HEK293 (cell line): ENCODE measurements around the gene BECN2.

Experiments
- CTCF ChIA-PET: fragments of 350-600 bp; formaldehyde crosslinking; extraction: SDS; loops from one replicate; lab custom pipeline; 2021; ENCODE audit warnings: antibody characterized with exemption; lab: Yijun Ruan, JAX
- POLR2A ChIA-PET: fragments of 300-600 bp; formaldehyde crosslinking; extraction: SDS; loops from one replicate; lab custom pipeline; 2020; ENCODE audit warnings: antibody characterized with exemption, inconsistent platforms; lab: Yijun Ruan, JAX
- H3K27ac ChIP-seq: fragments of 200-500 bp; sonication (Bioruptor generic); 2 replicates; pipeline ENCODE4 v1.5.1; 2014; ENCODE audit warnings: low read depth, low read length, control low read depth, inconsistent platforms; ENCODE audit errors: extremely low read depth
- H3K36me3 ChIP-seq, 2 experiments: fragments of 200-500 bp in 1 of 2; sonication (Bioruptor generic) in 1 of 2; 1 replicate in 1 of 2; 2 replicates in 1 of 2; pipeline ENCODE4 v1.5.1; 2014 to 2017; ENCODE audit warnings: inconsistent platforms in 2 of 2, low read length in 2 of 2; ENCODE audit not compliant: control insufficient read depth in 2 of 2, insufficient read depth in 1 of 2
- H3K4me1 ChIP-seq: fragments of 200-500 bp; sonication (Bioruptor generic); 2 replicates; pipeline ENCODE4 v1.5.1; 2014; ENCODE audit warnings: mild to moderate bottlenecking, low read length, inconsistent platforms; ENCODE audit not compliant: control insufficient read depth, insufficient read depth
- H3K4me3 ChIP-seq: 2 replicates; pipeline ENCODE4 v1.5.1; 2011; ENCODE audit warnings: low read depth, mild to moderate bottlenecking, control low read depth, low read length, moderate library complexity
- H3K9me3 ChIP-seq: fragments of 200-500 bp; sonication (Bioruptor generic); 2 replicates; pipeline ENCODE4 v1.5.1; 2014; ENCODE audit warnings: low read depth, low read length, inconsistent platforms; ENCODE audit not compliant: control insufficient read depth, insufficient read depth
- KLF1 ChIP-seq: fragments of 450-650 bp; formaldehyde crosslinking; IDR thresholded peaks from 2 replicates; pipeline ENCODE4 v1.5.1; 2016; ENCODE audit warnings: missing biosample characterization, missing genetic modification characterization
- PATZ1 ChIP-seq: fragments of 450-650 bp; formaldehyde crosslinking; IDR thresholded peaks from 2 replicates; pipeline ENCODE4 v1.5.1; 2016; ENCODE audit warnings: missing biosample characterization, missing genetic modification characterization
- PRDM10 ChIP-seq: fragments of 450-650 bp; formaldehyde crosslinking; IDR thresholded peaks from 2 replicates; pipeline ENCODE4 v1.5.1; 2016; ENCODE audit warnings: missing biosample characterization, missing genetic modification characterization
- YY2 ChIP-seq: fragments of 450-650 bp; formaldehyde crosslinking; IDR thresholded peaks from 2 replicates; pipeline ENCODE4 v1.5.1; 2016; ENCODE audit warnings: missing biosample characterization, missing genetic modification characterization
- ZBTB44 ChIP-seq: fragments of 450-650 bp; IDR thresholded peaks from 2 replicates; pipeline ENCODE4 v1.5.1; 2018; ENCODE audit warnings: missing biosample characterization, mild to moderate bottlenecking, missing genetic modification characterization
- ZBTB8A ChIP-seq: fragments of 450-650 bp; formaldehyde crosslinking; IDR thresholded peaks from 2 replicates; pipeline ENCODE4 v1.5.1; 2016; ENCODE audit warnings: missing biosample characterization, missing genetic modification characterization
- ZFHX2 ChIP-seq: fragments of 450-650 bp; formaldehyde crosslinking; conservative IDR thresholded peaks from 2 replicates; pipeline ENCODE4 v1.5.1; 2016; ENCODE audit warnings: missing biosample characterization, missing genetic modification characterization
- ZNF184 ChIP-seq: fragments of 450-650 bp; IDR thresholded peaks from 2 replicates; pipeline ENCODE4 v1.5.1; 2018; ENCODE audit warnings: missing biosample characterization, mild to moderate bottlenecking, missing genetic modification characterization
- ZNF324 ChIP-seq: fragments of 450-650 bp; formaldehyde crosslinking; IDR thresholded peaks from 2 replicates; pipeline ENCODE4 v1.5.1; 2016; ENCODE audit warnings: missing biosample characterization, missing genetic modification characterization
- ZNF341 ChIP-seq: fragments of 450-650 bp; formaldehyde crosslinking; IDR thresholded peaks from 2 replicates; pipeline ENCODE4; 2016; ENCODE audit warnings: low read depth, missing biosample characterization, missing genetic modification characterization
- ZNF560 ChIP-seq: fragments of 450-650 bp; formaldehyde crosslinking; IDR thresholded peaks from 2 replicates; pipeline ENCODE4 v1.5.1; 2017; ENCODE audit warnings: missing biosample characterization, missing genetic modification characterization, borderline replicate concordance
- ZNF610 ChIP-seq: fragments of 450-650 bp; formaldehyde crosslinking; IDR thresholded peaks from 2 replicates; pipeline ENCODE4 v1.5.1; 2016; ENCODE audit warnings: missing biosample characterization, missing genetic modification characterization, borderline replicate concordance
- ZNF623 ChIP-seq: fragments of 450-650 bp; formaldehyde crosslinking; IDR thresholded peaks from 2 replicates; pipeline ENCODE4 v1.5.1; 2016; ENCODE audit warnings: missing biosample characterization, missing genetic modification characterization
- ZNF639 ChIP-seq: fragments of 450-650 bp; formaldehyde crosslinking; IDR thresholded peaks from 2 replicates; pipeline ENCODE4 v1.5.1; 2016; ENCODE audit warnings: missing biosample characterization, missing genetic modification characterization
- ZNF664 ChIP-seq: fragments of 450-650 bp; formaldehyde crosslinking; IDR thresholded peaks from 2 replicates; pipeline ENCODE4 v1.5.1; 2016; ENCODE audit warnings: missing biosample characterization, missing genetic modification characterization
- ZNF692 ChIP-seq: fragments of 450-650 bp; formaldehyde crosslinking; IDR thresholded peaks from 2 replicates; pipeline ENCODE4 v1.5.1; 2016; ENCODE audit warnings: missing biosample characterization, missing genetic modification characterization

Gene BECN2

GRCh38 chr1:241972703-241973369 lies 15.3 kb downstream of the BECN2 start (continued):
- no peak for TF ChIP-seq ZFHX2 (tag by site-specific recombination)
- no peak for TF ChIP-seq KLF1
- TF ChIP-seq ZBTB44 (tag by site-specific recombination), result no peak
- no peak for TF ChIP-seq ZNF324
- TF ChIP-seq ZNF623 (tag by site-specific recombination), result peak; percentile 36; the same call in 1 of the 2 replicates
- no peak for TF ChIP-seq YY2 (tag by site-specific recombination)
- TF ChIP-seq ZNF692 (tag by site-specific recombination), result no peak
- no peak for TF ChIP-seq ZBTB8A (tag by site-specific recombination)
- no peak for TF ChIP-seq ZNF560
- TF ChIP-seq ZNF184 (tag by site-specific recombination), result no peak
- TF ChIP-seq ZNF341 (tag by site-specific recombination), result peak; percentile 71
- peak; percentile 64 for TF ChIP-seq PRDM10
- no peak for TF ChIP-seq ZNF639 (tag by site-specific recombination)
- no peak for TF ChIP-seq ZNF664 (tag by site-specific recombination)
- peak; percentile 39; the same call in 1 of the 2 replicates for TF ChIP-seq PATZ1 (tag by site-specific recombination)
- TF ChIP-seq, all 188 proteins: peak for 5

GRCh38 chr1:241976229-241976628 lies 18.7 kb downstream of the BECN2 start:
- Histone ChIP-seq H3K4me1 (no peaks in the 10 kb centered on the region), H3K4me3 (no peak overlapping the region), H3K27ac (no peak overlapping the region), H3K36me3 (no peaks in the 10 kb centered on the region), H3K9me3 (no peaks in the 10 kb centered on the region)
- TF ChIP-seq ZNF610 (no peak), KLF1 (0 out of 2 replicates have a peak, but pooled peaks have one; percentile 9)
- CTCF ChIA-PET, result interaction anchor here (0.7 to 1.9 kb wide), 3 partner anchors 10 to 23 kb away, joined by 3 to 11 read pairs (median 6); partner anchors contain the start of gene MAP1LC3C
- POLR2A ChIA-PET, result interaction anchor here (0.6 to 1.1 kb wide), 2 partner anchors 8 to 10 kb away, joined by 3 to 4 read pairs; no protein-coding TSS in a partner anchor
